Right lobe of liver (tissue), 6 donors: Measurements from ENCODE around the gene DACT3. TPM values are rescaled to one million over a fixed set of nuclear protein-coding genes. Genes with fewer than 3 reads are reported as not detected.

Source experiments
- ATAC-seq, 4 donors: fragments of 200-7000 bp; cut with Tn5 transposase; one replicate each; pipeline ENCODE4 v1.9.1; 2020; ENCODE audit warnings: mild to moderate bottlenecking in 4 of 4, moderate library complexity in 4 of 4
- DNase-seq, 3 donors: peaks; one replicate each; pipeline ENCODE4 v3.0.0-alpha.2; 2020
- H3K27ac ChIP-seq, 3 donors: fragments of 200-600 bp; one replicate each; pipeline ENCODE4 v1.8.0; 2022
- H3K27me3 ChIP-seq, 2 donors: fragments of 200-600 bp; one replicate each; pipeline ENCODE4 v1.8.0; 2022
- H3K36me3 ChIP-seq, 4 donors: fragments of 200-600 bp; sonication (generic) in 1 of 4; one replicate each; pipeline versions ENCODE4 v1.5.1 to v1.8.0; 2017 to 2022; ENCODE audit warnings: control low read depth in 1 of 4
- H3K4me1 ChIP-seq, 4 donors: fragments of 200-600 bp; sonication (generic) in 1 of 4; one replicate each; pipeline versions ENCODE4 v1.5.1 to v1.8.0; 2017 to 2022; ENCODE audit warnings: control low read depth in 1 of 4
- H3K4me3 ChIP-seq, 3 donors: fragments of 200-600 bp; one replicate each; pipeline ENCODE4 v1.8.0; 2022
- H3K9me3 ChIP-seq, 4 donors: fragments of 200-600 bp; sonication (generic) in 1 of 4; one replicate each; pipeline versions ENCODE4 v1.5.1 to v1.8.0; 2017 to 2022; ENCODE audit warnings: control low read depth in 1 of 4
- POLR2A ChIP-seq: fragments of 450-650 bp; IDR thresholded peaks from one replicate; pipeline ENCODE4 v1.6.1; 2017; ENCODE audit warnings: antibody characterized with exemption, mild to moderate bottlenecking
- WGBS: methylation state at CpG from one replicate; pipeline ENCODE4 v1.1.6; 2018; ENCODE audit warnings: low coverage, low lambda C conversion rate; ENCODE audit not compliant: insufficient coverage; ENCODE audit errors: missing lambda C conversion rate; 5-methylcytosine and 5-hydroxymethylcytosine counted together
- intact Hi-C, 2 donors: fragments of 100-400 bp; cut with DNase I; formaldehyde crosslinking; loops; one replicate each; pipeline versions ENCODE4 v1.11.2 to v1.14.1; 2022
- total RNA-seq, 6 experiments: library from RNA; depleted of rRNA in 2 of 6; stranded (reverse); fragments of >200 nt in 2 of 6; fragmentation: NEBNext Ultra II Directional in 3 of 6; extraction: Animal tissue kit (Norgen Biotek cat#: 25700) in 3 of 6; gene quantifications; one replicate each; pipeline versions ENCODE4 v1.1.0 to v1.2.4, GENCODE V29; 2016 to 2023
- TF ChIP-seq, protein P1 (sequence below), 4 donors: fragments of 200-600 bp in 3 of 4; fragments of 450-650 bp in 1 of 4; IDR thresholded peaks; one replicate each; pipeline versions ENCODE4 v1.5.1 to v1.8.0; 2016 to 2022; ENCODE audit warnings: antibody characterized with exemption in 4 of 4, mild to moderate bottlenecking in 2 of 4
- donor health status: DM: no; HTN: yes; CAD: no.
- donor health status: DM: no; HTN: no; CAD: no.
- donor health status: DM: no; HTN: no; CAD: no.
- donor health status: DM: no; HTN: yes; CAD: no.
- donor health status: DM: no; HTN: yes; CAD: no.

The DACT3 gene
- total RNA-seq, 6 experiments from 2014 or later: 0.46 to 1.6 (median 0.93) TPM

DNA sequence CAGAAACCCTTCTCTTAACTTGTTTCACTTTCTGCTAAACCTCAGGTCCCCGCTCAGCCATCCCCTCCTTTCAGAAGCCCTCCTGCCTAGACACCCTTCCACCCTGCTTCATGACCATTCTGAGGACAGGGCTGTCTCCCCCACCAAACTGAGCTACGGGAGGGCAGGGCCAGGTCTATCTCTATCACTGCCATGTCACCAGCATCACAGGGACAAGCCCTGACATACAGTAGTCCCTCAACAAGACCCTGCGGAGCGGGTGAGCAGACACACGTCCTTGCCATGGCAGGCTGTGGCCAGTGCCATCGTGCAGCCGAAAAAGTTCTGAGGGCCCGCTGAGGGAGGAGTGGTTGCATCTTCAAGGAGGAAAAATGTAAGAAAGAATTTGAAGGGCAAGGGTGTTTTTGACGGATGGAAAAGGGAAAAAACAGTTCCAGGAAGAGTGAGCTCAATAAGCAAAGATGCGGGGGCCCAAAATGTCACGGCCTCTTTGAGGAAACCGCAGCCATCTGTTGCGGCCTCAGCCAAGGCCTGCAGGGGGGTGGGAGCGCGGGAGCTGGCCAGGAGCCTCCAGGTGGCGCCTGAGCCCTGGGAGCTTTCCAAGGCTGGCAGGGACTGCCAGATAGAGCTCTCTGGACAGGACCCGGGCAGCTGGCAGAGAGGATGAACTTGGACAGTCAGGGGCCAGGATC is 44.2 kb downstream of the DACT3 start:
- H3K27ac ChIP-seq: no peak overlapping the region
- peak; percentile 79 to 86 (median 82) for ATAC-seq
- TF ChIP-seq, protein P1, sequence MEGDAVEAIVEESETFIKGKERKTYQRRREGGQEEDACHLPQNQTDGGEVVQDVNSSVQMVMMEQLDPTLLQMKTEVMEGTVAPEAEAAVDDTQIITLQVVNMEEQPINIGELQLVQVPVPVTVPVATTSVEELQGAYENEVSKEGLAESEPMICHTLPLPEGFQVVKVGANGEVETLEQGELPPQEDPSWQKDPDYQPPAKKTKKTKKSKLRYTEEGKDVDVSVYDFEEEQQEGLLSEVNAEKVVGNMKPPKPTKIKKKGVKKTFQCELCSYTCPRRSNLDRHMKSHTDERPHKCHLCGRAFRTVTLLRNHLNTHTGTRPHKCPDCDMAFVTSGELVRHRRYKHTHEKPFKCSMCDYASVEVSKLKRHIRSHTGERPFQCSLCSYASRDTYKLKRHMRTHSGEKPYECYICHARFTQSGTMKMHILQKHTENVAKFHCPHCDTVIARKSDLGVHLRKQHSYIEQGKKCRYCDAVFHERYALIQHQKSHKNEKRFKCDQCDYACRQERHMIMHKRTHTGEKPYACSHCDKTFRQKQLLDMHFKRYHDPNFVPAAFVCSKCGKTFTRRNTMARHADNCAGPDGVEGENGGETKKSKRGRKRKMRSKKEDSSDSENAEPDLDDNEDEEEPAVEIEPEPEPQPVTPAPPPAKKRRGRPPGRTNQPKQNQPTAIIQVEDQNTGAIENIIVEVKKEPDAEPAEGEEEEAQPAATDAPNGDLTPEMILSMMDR (IDR thresholded peaks at IDR 0.05): peak; percentile 28 to 56 (median 46)
- no peak for TF ChIP-seq POLR2A
- WGBS: 22% methylated on average over 12 of the region's 17 CpGs
- H3K27me3 ChIP-seq: no peaks in the 10 kb centered on the region
- intact Hi-C loops: no loop called here
- no peaks in the 10 kb centered on the region for H3K36me3 ChIP-seq
- H3K4me3 ChIP-seq: no peak overlapping the region
- no peaks in the 10 kb centered on the region for H3K9me3 ChIP-seq
- H3K4me1 ChIP-seq: no peaks in the 10 kb centered on the region
- peak; percentile 77 to 82 (median 79) for DNase-seq

DNA sequence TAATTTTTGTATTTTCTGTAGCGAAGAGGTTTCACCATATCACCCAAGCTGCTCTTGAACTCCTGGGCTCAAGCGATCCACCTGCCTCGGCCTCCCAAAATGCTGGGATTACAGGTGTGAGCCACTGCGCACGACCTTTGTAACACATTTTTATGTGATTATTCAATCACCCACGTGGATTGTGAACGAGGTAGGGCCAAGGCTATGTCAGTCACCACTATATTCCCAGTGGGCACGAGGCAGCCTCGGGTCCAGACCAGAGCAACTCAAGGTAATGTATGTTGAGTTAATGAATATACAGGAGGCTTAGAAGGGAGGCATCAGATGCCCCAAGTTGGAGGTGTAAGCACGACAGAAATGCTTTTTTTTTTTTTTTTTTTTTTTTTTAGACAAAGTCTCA is 45.0 kb downstream of the DACT3 start:
- no peaks in the 10 kb centered on the region for H3K9me3 ChIP-seq
- WGBS: 68% methylated on average over 10 of the region's 10 CpGs
- H3K27me3 ChIP-seq: no peaks in the 10 kb centered on the region
- no peaks in the 10 kb centered on the region for H3K4me1 ChIP-seq
- intact Hi-C loops: no loop called here
- no peaks in the 10 kb centered on the region for H3K36me3 ChIP-seq
- ATAC-seq: no peak
- no peak overlapping the region for H3K4me3 ChIP-seq
- DNase-seq: no peak
- H3K27ac ChIP-seq: no peak overlapping the region
- TF ChIP-seq POLR2A: no peak
- TF ChIP-seq, protein P1 (IDR thresholded peaks at IDR 0.05): no peak

DNA sequence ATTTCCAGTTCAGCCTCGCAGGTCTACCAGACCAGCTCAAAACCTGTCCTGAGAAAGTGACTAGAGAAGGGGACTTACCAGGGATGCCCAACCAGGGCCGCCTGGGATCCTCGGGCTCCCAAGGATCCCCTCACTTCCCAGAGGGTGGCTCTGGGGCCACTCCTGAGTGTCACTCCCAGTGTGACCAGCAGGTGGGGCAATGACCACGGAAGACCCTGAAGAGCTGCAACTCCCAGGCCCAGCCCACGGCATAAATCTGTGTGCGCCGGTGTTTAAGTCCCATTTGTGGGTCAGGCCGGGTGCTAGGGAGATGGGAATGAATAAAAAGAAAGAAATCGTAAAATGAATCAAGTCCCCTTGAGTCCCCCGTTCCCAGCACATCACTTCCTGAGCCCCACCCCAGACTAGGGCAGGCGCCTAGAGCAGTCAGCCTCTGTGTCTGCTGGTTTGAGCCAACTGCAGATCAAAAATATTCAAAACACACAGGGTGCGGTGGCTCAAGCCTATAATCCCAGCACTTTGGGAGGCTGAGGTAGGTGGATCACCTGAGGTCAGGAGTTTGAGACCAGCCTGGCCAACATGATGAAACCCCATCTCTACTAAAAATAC is 46.8 kb downstream of the DACT3 start:
- intact Hi-C loops: loop anchor here (5.0 kb wide), 2 partner anchors 48 to 53 kb away; partner anchors contain the start of gene DACT3 (in 1 of the 2)

DNA sequence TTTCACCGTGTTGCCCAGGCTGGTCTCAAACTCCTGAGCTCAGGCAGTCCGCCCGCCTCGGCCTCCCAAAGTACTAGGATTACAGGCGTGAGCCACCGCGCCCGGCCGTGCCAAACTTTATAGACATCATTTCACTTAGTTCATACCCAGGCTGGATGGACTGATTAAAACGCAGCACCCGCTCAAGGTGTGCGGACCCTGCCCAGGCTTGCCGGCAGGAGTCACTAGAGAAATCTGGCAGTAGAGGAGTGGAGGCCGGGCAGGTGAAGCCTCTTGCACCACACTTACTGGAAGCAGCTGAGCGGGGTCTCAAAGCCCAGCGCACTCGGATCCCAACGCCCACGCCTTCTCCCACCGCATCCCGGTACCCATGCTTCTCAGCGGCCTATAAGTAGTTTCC is 47.5 kb downstream of the DACT3 start:
- no peaks in the 10 kb centered on the region for H3K27me3 ChIP-seq
- H3K27ac ChIP-seq: no peak overlapping the region
- DNase-seq: peak in 1 of 3 donors; percentile 48
- TF ChIP-seq, protein P1 (IDR thresholded peaks at IDR 0.05): no peak
- TF ChIP-seq POLR2A: no peak
- no peaks in the 10 kb centered on the region for H3K9me3 ChIP-seq
- intact Hi-C loops: loop anchor here (5.0 kb wide), 2 partner anchors 49 to 54 kb away; partner anchors contain the start of gene DACT3 (in 1 of the 2)
- ATAC-seq: no peak
- 86% methylated on average over 20 of the region's 22 CpGs for WGBS
- H3K36me3 ChIP-seq: peaks cover 2 to 16% (median 9%) of the 10 kb centered on the region in 4 donors
- H3K4me1 ChIP-seq: no peaks in the 10 kb centered on the region
- no peak overlapping the region for H3K4me3 ChIP-seq

More for the DNA sequence above, 46.8 kb downstream of the DACT3 start:
- ATAC-seq (peak; percentile 86 to 88 (median 88)), DNase-seq (peak; percentile 80 to 82 (median 81))
- H3K4me3 ChIP-seq: no peak overlapping the region
- no peak for TF ChIP-seq POLR2A
- TF ChIP-seq, protein P1 (IDR thresholded peaks at IDR 0.05): peak; percentile 75 to 94 (median 86)
- H3K9me3 ChIP-seq: no peaks in the 10 kb centered on the region
- 12% methylated on average over 10 of the region's 12 CpGs for WGBS
- peaks cover 0 to 9% (median 3%) of the 10 kb centered on the region in 4 donors for H3K36me3 ChIP-seq
- H3K27me3 ChIP-seq: no peaks in the 10 kb centered on the region
- no peak overlapping the region for H3K27ac ChIP-seq
- H3K4me1 ChIP-seq: no peaks in the 10 kb centered on the region
